Measurements from ENCODE around the gene VENTX.
"Not testable (repeated sequence)": the region's sequence is repeated elsewhere in the genome, so short reads cannot be mapped to it uniquely, and the experiment has no call there.

VENTX gene

GRCh38 chr10:133264461-133264860 is 26.8 kb downstream of the VENTX start:
- H3K9me3 ChIP-seq (ENCODE audit: control insufficient read depth, low read length): no peaks in the 10 kb centered on the region
- no peak overlapping the region for H3K4me3 ChIP-seq (ENCODE audit: insufficient read depth, low read depth, low read length)
- WGBS, 2 experiments: 85 to 87% methylated on average over 9 of the region's 9 CpGs
- H3K4me1 ChIP-seq (ENCODE audit: control insufficient read depth, insufficient read depth, low read length): peaks cover 4% of the 10 kb centered on the region
- H3K27me3 ChIP-seq (ENCODE audit: control insufficient read depth, insufficient read depth, low read length, poor library complexity, severe bottlenecking): peaks cover 25% of the 10 kb centered on the region
- H3K27ac ChIP-seq (ENCODE audit: insufficient read depth, low read depth, low read length, poor library complexity, severe bottlenecking): no peak overlapping the region
- H3K36me3 ChIP-seq (ENCODE audit: control insufficient read depth, insufficient read depth, low read length): no peaks in the 10 kb centered on the region

GRCh38 chr10:133265052-133265451 is 27.4 kb downstream of the VENTX start:
- H3K27me3 ChIP-seq (ENCODE audit: control insufficient read depth, insufficient read depth, low read length, poor library complexity, severe bottlenecking): peaks cover 25% of the 10 kb centered on the region
- not testable (repeated sequence) for H3K9me3 ChIP-seq (ENCODE audit: control insufficient read depth, low read length); H3K4me3 ChIP-seq (ENCODE audit: insufficient read depth, low read depth, low read length); H3K4me1 ChIP-seq (ENCODE audit: control insufficient read depth, insufficient read depth, low read length); H3K27ac ChIP-seq (ENCODE audit: insufficient read depth, low read depth, low read length, poor library complexity, severe bottlenecking); H3K36me3 ChIP-seq (ENCODE audit: control insufficient read depth, insufficient read depth, low read length)
- WGBS, 2 experiments: 73% methylated on average over 10 of the region's 10 CpGs

- Histone ChIP-seq H3K27me3 (ENCODE audit: control insufficient read depth, insufficient read depth, low read length, poor library complexity, severe bottlenecking) (peaks cover 19% of the 10 kb centered on the region), H3K4me3 (ENCODE audit: insufficient read depth, low read depth, low read length) (no peak overlapping the region), H3K9me3 (ENCODE audit: control insufficient read depth, low read length) (no peaks in the 10 kb centered on the region), H3K36me3 (ENCODE audit: control insufficient read depth, insufficient read depth, low read length) (no peaks in the 10 kb centered on the region), H3K4me1 (ENCODE audit: control insufficient read depth, insufficient read depth, low read length) (peaks cover under 1% of the 10 kb centered on the region), H3K27ac (ENCODE audit: insufficient read depth, low read depth, low read length, poor library complexity, severe bottlenecking) (no peak overlapping the region)
- 93 to 95% methylated on average over 21 of the region's 21 CpGs for WGBS, 2 experiments
Measured at GRCh38 chr10:133266056-133266795, 28.6 kb downstream of the VENTX start.

GRCh38 chr10:133267293-133267692 is 29.6 kb downstream of the VENTX start:
- Histone ChIP-seq H3K4me1 (ENCODE audit: control insufficient read depth, insufficient read depth, low read length) (no peaks in the 10 kb centered on the region), H3K27ac (ENCODE audit: insufficient read depth, low read depth, low read length, poor library complexity, severe bottlenecking) (no peak overlapping the region), H3K4me3 (ENCODE audit: insufficient read depth, low read depth, low read length) (no peak overlapping the region), H3K36me3 (ENCODE audit: control insufficient read depth, insufficient read depth, low read length) (no peaks in the 10 kb centered on the region), H3K27me3 (ENCODE audit: control insufficient read depth, insufficient read depth, low read length, poor library complexity, severe bottlenecking) (peaks cover 14% of the 10 kb centered on the region), H3K9me3 (ENCODE audit: control insufficient read depth, low read length) (no peaks in the 10 kb centered on the region)
- WGBS, 2 experiments: 88% methylated on average over 14 of the region's 14 CpGs

GRCh38 chr10:133267829-133268228 is 30.2 kb downstream of the VENTX start:
- Histone ChIP-seq H3K9me3 (ENCODE audit: control insufficient read depth, low read length) (no peaks in the 10 kb centered on the region), H3K4me1 (ENCODE audit: control insufficient read depth, insufficient read depth, low read length) (no peaks in the 10 kb centered on the region), H3K27me3 (ENCODE audit: control insufficient read depth, insufficient read depth, low read length, poor library complexity, severe bottlenecking) (peaks cover 9% of the 10 kb centered on the region), H3K36me3 (ENCODE audit: control insufficient read depth, insufficient read depth, low read length) (no peaks in the 10 kb centered on the region), H3K4me3 (ENCODE audit: insufficient read depth, low read depth, low read length) (no peak overlapping the region), H3K27ac (ENCODE audit: insufficient read depth, low read depth, low read length, poor library complexity, severe bottlenecking) (no peak overlapping the region)
- 92% methylated on average over 22 of the region's 22 CpGs for WGBS, 2 experiments

- peaks cover 2% of the 10 kb centered on the region for H3K27me3 ChIP-seq (ENCODE audit: control insufficient read depth, insufficient read depth, low read length, poor library complexity, severe bottlenecking)
- WGBS, 2 experiments: 95% methylated on average over 22 of the region's 22 CpGs
Measured at GRCh38 chr10:133268532-133268931, 30.9 kb downstream of the VENTX start.

GRCh38 chr10:133269367-133269766 is 31.7 kb downstream of the VENTX start:
- no peaks in the 10 kb centered on the region for H3K4me1 ChIP-seq (ENCODE audit: control insufficient read depth, insufficient read depth, low read length)
- no peaks in the 10 kb centered on the region for H3K9me3 ChIP-seq (ENCODE audit: control insufficient read depth, low read length)
- H3K36me3 ChIP-seq (ENCODE audit: control insufficient read depth, insufficient read depth, low read length): no peaks in the 10 kb centered on the region
- 88% methylated on average over 26 of the region's 26 CpGs for WGBS, 2 experiments
- no peaks in the 10 kb centered on the region for H3K27me3 ChIP-seq (ENCODE audit: control insufficient read depth, insufficient read depth, low read length, poor library complexity, severe bottlenecking)
- no peak overlapping the region for H3K4me3 ChIP-seq (ENCODE audit: insufficient read depth, low read depth, low read length)
- H3K27ac ChIP-seq (ENCODE audit: insufficient read depth, low read depth, low read length, poor library complexity, severe bottlenecking): no peak overlapping the region

More at GRCh38 chr10:133268532-133268931, 30.9 kb downstream of the VENTX start:
- no peaks in the 10 kb centered on the region for H3K9me3 ChIP-seq (ENCODE audit: control insufficient read depth, low read length)
- H3K4me3 ChIP-seq (ENCODE audit: insufficient read depth, low read depth, low read length): no peak overlapping the region
- no peak overlapping the region for H3K27ac ChIP-seq (ENCODE audit: insufficient read depth, low read depth, low read length, poor library complexity, severe bottlenecking)
- H3K36me3 ChIP-seq (ENCODE audit: control insufficient read depth, insufficient read depth, low read length): no peaks in the 10 kb centered on the region
- H3K4me1 ChIP-seq (ENCODE audit: control insufficient read depth, insufficient read depth, low read length): no peaks in the 10 kb centered on the region

- Histone ChIP-seq H3K9me3 (ENCODE audit: control insufficient read depth, low read length) (no peaks in the 10 kb centered on the region), H3K27me3 (ENCODE audit: control insufficient read depth, insufficient read depth, low read length, poor library complexity, severe bottlenecking) (peaks cover 2% of the 10 kb centered on the region), H3K4me1 (ENCODE audit: control insufficient read depth, insufficient read depth, low read length) (peaks cover 5% of the 10 kb centered on the region), H3K36me3 (ENCODE audit: control insufficient read depth, insufficient read depth, low read length) (no peaks in the 10 kb centered on the region), H3K27ac (ENCODE audit: insufficient read depth, low read depth, low read length, poor library complexity, severe bottlenecking) (no peak overlapping the region), H3K4me3 (ENCODE audit: insufficient read depth, low read depth, low read length) (no peak overlapping the region)
- WGBS, 2 experiments: 89 to 90% methylated on average over 20 of the region's 20 CpGs
Measured at GRCh38 chr10:133270204-133270603, 32.5 kb downstream of the VENTX start.

GRCh38 chr10:133270773-133271297 is 33.2 kb downstream of the VENTX start:
- no peaks in the 10 kb centered on the region for H3K36me3 ChIP-seq (ENCODE audit: control insufficient read depth, insufficient read depth, low read length)
- whole genome bisulfite sequencing, 2 experiments: 93 to 94% methylated on average over 19 of the region's 19 CpGs
- peaks cover 9% of the 10 kb centered on the region for H3K27me3 ChIP-seq (ENCODE audit: control insufficient read depth, insufficient read depth, low read length, poor library complexity, severe bottlenecking)
- H3K27ac ChIP-seq (ENCODE audit: insufficient read depth, low read depth, low read length, poor library complexity, severe bottlenecking): no peak overlapping the region
- peaks cover 11% of the 10 kb centered on the region for H3K4me1 ChIP-seq (ENCODE audit: control insufficient read depth, insufficient read depth, low read length)
- no peak overlapping the region for H3K4me3 ChIP-seq (ENCODE audit: insufficient read depth, low read depth, low read length)
- H3K9me3 ChIP-seq (ENCODE audit: control insufficient read depth, low read length): no peaks in the 10 kb centered on the region

- 82 to 83% methylated on average over 35 of the region's 35 CpGs for WGBS, 2 experiments
- Histone ChIP-seq H3K27ac (ENCODE audit: insufficient read depth, low read depth, low read length, poor library complexity, severe bottlenecking) (no peak overlapping the region), H3K36me3 (ENCODE audit: control insufficient read depth, insufficient read depth, low read length) (no peaks in the 10 kb centered on the region), H3K4me1 (ENCODE audit: control insufficient read depth, insufficient read depth, low read length) (peaks cover 19% of the 10 kb centered on the region), H3K4me3 (ENCODE audit: insufficient read depth, low read depth, low read length) (no peak overlapping the region), H3K27me3 (ENCODE audit: control insufficient read depth, insufficient read depth, low read length, poor library complexity, severe bottlenecking) (peaks cover 18% of the 10 kb centered on the region), H3K9me3 (ENCODE audit: control insufficient read depth, low read length) (no peaks in the 10 kb centered on the region)
Measured at GRCh38 chr10:133271521-133272300, 34.1 kb downstream of the VENTX start.

All from ectodermal cell (in vitro differentiated cells).